HepG2 (cell line): Measurements from ENCODE around the gene PRR5L. TPM values are rescaled to one million over a fixed set of nuclear protein-coding genes. Genes with fewer than 3 reads are reported as not detected.

ENCODE experiments used
- ATAC-seq: fragments of 200-7000 bp; cut with Tn5 transposase; 3 replicates; pipeline ENCODE4 v1.9.1; 2020; ENCODE audit warnings: mild to moderate bottlenecking, moderate library complexity
- BruUV-seq: library from RNA; stranded (reverse); fragments of 400-500 nt; replicated peaks from 2 replicates; lab custom pipeline; 2021; lab: Mats Ljungman, UMichigan
- CTCF ChIA-PET: fragments of 300-600 bp; formaldehyde crosslinking; extraction: SDS; loops from one replicate; lab custom pipeline; 2021; ENCODE audit warnings: low total read pairs, inconsistent platforms, low intra/inter-chr PET ratio; lab: Yijun Ruan, JAX
- POLR2A ChIA-PET: fragments of 350-600 bp; sonication (Branson Sonifier 250); formaldehyde crosslinking; loops from one replicate; lab custom pipeline; 2020; ENCODE audit warnings: antibody characterized with exemption, inconsistent platforms; lab: Yijun Ruan, JAX
- DNase-seq: peaks from one replicate; pipeline ENCODE4 v3.0.0-alpha.2; 2015; ENCODE audit warnings: low spot score
- FAIRE-seq: peaks from 3 replicates; lab custom pipeline; 2011; peaks lifted over from hg19 to GRCh38; lab: Jason Lieb, UNC
- H2AFZ ChIP-seq: one replicate; pipeline ENCODE4 v1.6.1; 2011; ENCODE audit warnings: low read length, inconsistent platforms
- H3K27ac ChIP-seq: fragments of 300-600 bp; 3 replicates; pipeline ENCODE4 v1.8.0; 2011; ENCODE audit warnings: mixed run types, mild to moderate bottlenecking, mixed read lengths, low read length, inconsistent platforms; ENCODE audit not compliant: insufficient read depth; ENCODE audit errors: extremely low read length
- H3K27me3 ChIP-seq, 2 experiments: fragments of 200-600 bp in 1 of 2; 2 replicates in 1 of 2; 3 replicates in 1 of 2; pipeline versions ENCODE4 v1.6.0 to v1.8.0; 2011; ENCODE audit warnings: low read length in 2 of 2, mild to moderate bottlenecking in 2 of 2, moderate library complexity in 2 of 2, inconsistent platforms in 1 of 2; ENCODE audit not compliant: insufficient read depth in 2 of 2, control insufficient read depth in 1 of 2
- H3K36me3 ChIP-seq, 2 experiments: fragments of 200-600 bp in 1 of 2; replicated peaks in 1 of 2; 2 replicates in 1 of 2; 3 replicates in 1 of 2; pipeline versions ENCODE4 v1.5.1 to v1.8.0; 2011; ENCODE audit warnings: low read length in 2 of 2, inconsistent platforms in 1 of 2; ENCODE audit not compliant: insufficient read depth in 2 of 2, control insufficient read depth in 1 of 2
- H3K4me1 ChIP-seq: 2 replicates; pipeline ENCODE4 v1.5.1; 2012; ENCODE audit warnings: low read length, inconsistent platforms; ENCODE audit not compliant: insufficient read depth
- H3K4me2 ChIP-seq: 2 replicates; pipeline ENCODE4 v1.6.0; 2011; ENCODE audit warnings: low read depth, low read length, inconsistent platforms
- H3K4me3 ChIP-seq, 3 experiments: fragments of 200-600 bp in 1 of 3; sonication (generic), shearing (Covaris generic) in 1 of 3; replicated peaks in 1 of 3; 2 replicates each; pipeline ENCODE4 v1.5.1; 2011 to 2016; ENCODE audit warnings: low read length in 3 of 3, inconsistent platforms in 2 of 3, low read depth in 2 of 3, mild to moderate bottlenecking in 2 of 3, control low read depth in 1 of 3, mixed read lengths in 1 of 3; ENCODE audit not compliant: insufficient read depth in 1 of 3
- H3K79me2 ChIP-seq: one replicate; pipeline ENCODE4 v1.6.1; 2011; ENCODE audit warnings: low read length, inconsistent platforms; ENCODE audit not compliant: insufficient read depth
- H3K9ac ChIP-seq: 2 replicates; pipeline ENCODE4 v1.6.0; 2011; ENCODE audit warnings: mild to moderate bottlenecking, low read depth, low read length, inconsistent platforms; ENCODE audit not compliant: insufficient read depth
- H3K9me3 ChIP-seq: 2 replicates; pipeline ENCODE4 v1.5.1; 2012; ENCODE audit warnings: mild to moderate bottlenecking, low read length
- H4K20me1 ChIP-seq: 2 replicates; pipeline ENCODE4 v1.6.0; 2011; ENCODE audit warnings: inconsistent platforms, mild to moderate bottlenecking, low read length, moderate library complexity; ENCODE audit not compliant: insufficient read depth
- ATM ChIP-seq: fragments of 450-650 bp; IDR thresholded peaks from 2 replicates; pipeline ENCODE4 v1.7.1; 2017; ENCODE audit warnings: mild to moderate bottlenecking, borderline replicate concordance
- DDIT3 ChIP-seq: sonication (generic); formaldehyde crosslinking; IDR thresholded peaks from 2 replicates; pipeline ENCODE4 v1.4.0; 2020; ENCODE audit warnings: mild to moderate bottlenecking, missing genetic modification reagents
- MLLT10 ChIP-seq: sonication (generic); formaldehyde crosslinking; IDR thresholded peaks from 2 replicates; pipeline ENCODE4 v1.4.0; 2020; ENCODE audit warnings: missing genetic modification reagents
- PAF1 ChIP-seq: IDR thresholded peaks from 2 replicates; pipeline ENCODE4 v1.6.1; 2016; ENCODE audit warnings: missing genetic modification reagents, missing compliant biosample characterization
- ZBTB3 ChIP-seq: sonication (generic); formaldehyde crosslinking; IDR thresholded peaks from 2 replicates; pipeline ENCODE4 v1.4.0; 2020; ENCODE audit warnings: low read depth, mild to moderate bottlenecking, moderate library complexity, missing genetic modification reagents, borderline replicate concordance
- ZBTB49 ChIP-seq: sonication (generic); formaldehyde crosslinking; IDR thresholded peaks from 2 replicates; pipeline ENCODE4 v1.4.0; 2020; ENCODE audit warnings: missing genetic modification reagents, borderline replicate concordance
- ZFY ChIP-seq: sonication (generic); formaldehyde crosslinking; IDR thresholded peaks from 2 replicates; pipeline ENCODE4 v1.4.0; 2020; ENCODE audit warnings: missing genetic modification reagents
- ZNF263 ChIP-seq: sonication (generic); formaldehyde crosslinking; IDR thresholded peaks from 2 replicates; pipeline ENCODE4 v1.4.0; 2020; ENCODE audit warnings: missing genetic modification reagents
- ZNF713 ChIP-seq: sonication (generic); formaldehyde crosslinking; IDR thresholded peaks from 2 replicates; pipeline ENCODE4 v1.4.0; 2020; ENCODE audit warnings: mild to moderate bottlenecking, missing genetic modification reagents
- whole genome bisulfite sequencing: methylation state at CpG from one replicate; pipeline ENCODE4 v1.1.6; 2017; ENCODE audit warnings: low lambda C conversion rate; 5-methylcytosine and 5-hydroxymethylcytosine counted together
- in situ Hi-C: cut with HindIII; loops from 2 replicates; pipeline ENCODE4 v1.10.0; 2017; ENCODE audit warnings: low pct_unique_long_range_greater_than_20kb; ENCODE audit not compliant: extremely low pct_ligation_motif_present
- intact Hi-C: fragments of 100-400 bp; cut with micrococcal nuclease; formaldehyde crosslinking; loops from one replicate; pipeline ENCODE4 v1.10.0; 2022; ENCODE audit not compliant: unreplicated experiment
- polyA plus RNA-seq, 8 experiments: library from polyadenylated mRNA; depleted of rRNA in 3 of 8; stranded (reverse) in 7 of 8; unstranded in 1 of 8; fragments of >200 nt; fragmentation: Illumina TruSeq in 4 of 8; extraction: Trizol in 4 of 8; gene quantifications; 2 replicates each; pipeline versions ENCODE4 v1.2.1 to v1.2.3, GENCODE V29; 2011 to 2016; ENCODE audit warnings: low read depth in 4 of 8, missing spikeins in 1 of 8, mixed read lengths in 1 of 8; ENCODE audit not compliant: insufficient read depth in 1 of 8
- total RNA-seq, 5 experiments: library from RNA; depleted of rRNA; stranded (reverse); fragments of >200 nt; fragmentation: Illumina TruSeq; extraction: Trizol; gene quantifications; 2 replicates each; pipeline ENCODE4 v1.2.3, GENCODE V29; 2016; ENCODE audit warnings: low read depth in 1 of 5
- TF ChIP-seq, protein P1 (sequence below): sonication (generic); formaldehyde crosslinking; IDR thresholded peaks from 2 replicates; pipeline ENCODE4 v1.8.0; 2022; ENCODE audit warnings: mild to moderate bottlenecking, missing genetic modification reagents, moderate library complexity
- TF ChIP-seq, protein P2 (sequence below): sonication (generic); formaldehyde crosslinking; IDR thresholded peaks from 2 replicates; pipeline ENCODE4 v1.4.0; 2020; ENCODE audit warnings: missing genetic modification reagents

Gene PRR5L
- total and polyA plus RNA-seq, 2 of the 13 experiments (the other 11 are each of a cell fraction or from before 2014, with no cell fraction given): 0.16 TPM; not detected in 1

GRCh38 chr11:36386411-36386810 lies 90.3 kb downstream of the PRR5L start:
- DNase-seq (no peak), ATAC-seq (no peak), FAIRE-seq (no peak)
- no peaks in the 10 kb centered on the region; a peak in 1 of 5 replicates for H3K27me3 ChIP-seq
- H3K4me1 ChIP-seq: no peaks in the 10 kb centered on the region
- TF ChIP-seq ATM (no peak), MLLT10 (no peak), PAF1 (CRISPR knock-in tag) (no peak), ZFY (no peak), DDIT3 (no peak), ZBTB49 (CRISPR knock-in tag) (no peak), ZBTB3 (no peak), ZNF713 (CRISPR knock-in tag) (no peak), ZNF263 (CRISPR knock-in tag) (no peak)
- TF ChIP-seq, protein P1, sequence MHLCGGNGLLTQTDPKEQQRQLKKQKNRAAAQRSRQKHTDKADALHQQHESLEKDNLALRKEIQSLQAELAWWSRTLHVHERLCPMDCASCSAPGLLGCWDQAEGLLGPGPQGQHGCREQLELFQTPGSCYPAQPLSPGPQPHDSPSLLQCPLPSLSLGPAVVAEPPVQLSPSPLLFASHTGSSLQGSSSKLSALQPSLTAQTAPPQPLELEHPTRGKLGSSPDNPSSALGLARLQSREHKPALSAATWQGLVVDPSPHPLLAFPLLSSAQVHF (CRISPR knock-in tag): no peak
- TF ChIP-seq, protein P2, sequence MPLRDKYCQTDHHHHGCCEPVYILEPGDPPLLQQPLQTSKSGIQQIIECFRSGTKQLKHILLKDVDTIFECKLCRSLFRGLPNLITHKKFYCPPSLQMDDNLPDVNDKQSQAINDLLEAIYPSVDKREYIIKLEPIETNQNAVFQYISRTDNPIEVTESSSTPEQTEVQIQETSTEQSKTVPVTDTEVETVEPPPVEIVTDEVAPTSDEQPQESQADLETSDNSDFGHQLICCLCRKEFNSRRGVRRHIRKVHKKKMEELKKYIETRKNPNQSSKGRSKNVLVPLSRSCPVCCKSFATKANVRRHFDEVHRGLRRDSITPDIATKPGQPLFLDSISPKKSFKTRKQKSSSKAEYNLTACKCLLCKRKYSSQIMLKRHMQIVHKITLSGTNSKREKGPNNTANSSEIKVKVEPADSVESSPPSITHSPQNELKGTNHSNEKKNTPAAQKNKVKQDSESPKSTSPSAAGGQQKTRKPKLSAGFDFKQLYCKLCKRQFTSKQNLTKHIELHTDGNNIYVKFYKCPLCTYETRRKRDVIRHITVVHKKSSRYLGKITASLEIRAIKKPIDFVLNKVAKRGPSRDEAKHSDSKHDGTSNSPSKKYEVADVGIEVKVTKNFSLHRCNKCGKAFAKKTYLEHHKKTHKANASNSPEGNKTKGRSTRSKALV (CRISPR knock-in tag): no peak
- H3K36me3 ChIP-seq: no peaks in the 10 kb centered on the region
- 0% methylated on average over 1 of the region's 3 CpGs for WGBS
- no TSS peak for BruUV-seq
- H4K20me1 ChIP-seq: no peaks in the 10 kb centered on the region
- in situ Hi-C loops (no loop called here), intact Hi-C loops (no loop called here)
- CTCF ChIA-PET: no interaction called here
- H3K79me2 ChIP-seq: no peaks in the 10 kb centered on the region
- H2AFZ ChIP-seq: no peak overlapping the region
- H3K4me2 ChIP-seq: no peak overlapping the region
- no peak overlapping the region for H3K27ac ChIP-seq
- no peak overlapping the region for H3K4me3 ChIP-seq
- no peak overlapping the region for H3K9ac ChIP-seq
- H3K9me3 ChIP-seq: no peaks in the 10 kb centered on the region
- POLR2A ChIA-PET: no interaction called here
